ENCODE measurements around the gene SAMM50.

Gene SAMM50

GRCh38 chr22:43975041-43975440 is 19.8 kb downstream of the SAMM50 start:
- Histone ChIP-seq H3K27ac (ENCODE audit: low read depth, low read length) (no peak overlapping the region), H3K9me3 (ENCODE audit: control insufficient read depth, insufficient read depth, low read length) (no peaks in the 10 kb centered on the region), H3K4me1 (ENCODE audit: control insufficient read depth, low read length) (no peaks in the 10 kb centered on the region), H3K9me2 (replicated peaks; ENCODE audit: control insufficient read depth, low read length) (no peaks in the 10 kb centered on the region), H4K20me1 (ENCODE audit: control insufficient read depth, insufficient read depth, low read depth, low read length) (no peaks in the 10 kb centered on the region), H3K27me3 (ENCODE audit: control insufficient read depth, low read length) (no peaks in the 10 kb centered on the region), H3K79me2 (ENCODE audit: control insufficient read depth, low read length) (no peaks in the 10 kb centered on the region), H3K36me3 (ENCODE audit: control insufficient read depth, low read length) (peaks cover 80% of the 10 kb centered on the region), H3F3A (ENCODE audit: control insufficient read depth, insufficient read depth) (no peaks in the 10 kb centered on the region), H3K4me2 (ENCODE audit: low read length) (no peak overlapping the region), H3K4me3 (ENCODE audit: low read length) (no peak overlapping the region)
- no peak for TF ChIP-seq CTCF (IDR thresholded peaks at IDR 0.05; ENCODE audit: low read depth, low read length, poor library complexity, severe bottlenecking)
- TF ChIP-seq EZH2phosphoT487 (IDR thresholded peaks at IDR 0.05; ENCODE audit: borderline replicate concordance, low read length), result no peak

- Histone ChIP-seq H3K4me1 (ENCODE audit: control insufficient read depth, low read length) (no peaks in the 10 kb centered on the region), H3K4me2 (ENCODE audit: low read length) (no peak overlapping the region), H3K9me3 (ENCODE audit: control insufficient read depth, insufficient read depth, low read length) (no peaks in the 10 kb centered on the region), H3F3A (ENCODE audit: control insufficient read depth, insufficient read depth) (no peaks in the 10 kb centered on the region), H3K4me3 (ENCODE audit: low read length) (no peak overlapping the region), H4K20me1 (ENCODE audit: control insufficient read depth, insufficient read depth, low read depth, low read length) (no peaks in the 10 kb centered on the region), H3K27me3 (ENCODE audit: control insufficient read depth, low read length) (no peaks in the 10 kb centered on the region), H3K79me2 (ENCODE audit: control insufficient read depth, low read length) (no peaks in the 10 kb centered on the region), H3K27ac (ENCODE audit: low read depth, low read length) (no peak overlapping the region), H3K36me3 (ENCODE audit: control insufficient read depth, low read length) (peaks cover 81% of the 10 kb centered on the region), H3K9me2 (replicated peaks; ENCODE audit: control insufficient read depth, low read length) (no peaks in the 10 kb centered on the region)
- TF ChIP-seq CTCF (IDR thresholded peaks at IDR 0.05; ENCODE audit: low read depth, low read length, poor library complexity, severe bottlenecking), result no peak
- no peak for TF ChIP-seq EZH2phosphoT487 (IDR thresholded peaks at IDR 0.05; ENCODE audit: borderline replicate concordance, low read length)
These were observed 21.9 kb downstream of the SAMM50 start for GRCh38 chr22:43976861-43977795.

- H4K20me1 ChIP-seq (ENCODE audit: control insufficient read depth, insufficient read depth, low read depth, low read length), result no peaks in the 10 kb centered on the region
- H3K9me3 ChIP-seq (ENCODE audit: control insufficient read depth, insufficient read depth, low read length), result no peaks in the 10 kb centered on the region
- TF ChIP-seq CTCF (IDR thresholded peaks at IDR 0.05; ENCODE audit: low read depth, low read length, poor library complexity, severe bottlenecking), result no peak
- TF ChIP-seq EZH2phosphoT487 (IDR thresholded peaks at IDR 0.05; ENCODE audit: borderline replicate concordance, low read length), result no peak
- H3K27me3 ChIP-seq (ENCODE audit: control insufficient read depth, low read length), result no peaks in the 10 kb centered on the region
- no peak overlapping the region for H3K4me3 ChIP-seq (ENCODE audit: low read length)
- H3K4me1 ChIP-seq (ENCODE audit: control insufficient read depth, low read length), result no peaks in the 10 kb centered on the region
- H3F3A ChIP-seq (ENCODE audit: control insufficient read depth, insufficient read depth), result no peaks in the 10 kb centered on the region
- H3K9me2 ChIP-seq (replicated peaks; ENCODE audit: control insufficient read depth, low read length), result no peaks in the 10 kb centered on the region
- H3K27ac ChIP-seq (ENCODE audit: low read depth, low read length), result no peak overlapping the region
- peaks cover 75% of the 10 kb centered on the region for H3K36me3 ChIP-seq (ENCODE audit: control insufficient read depth, low read length)
- H3K4me2 ChIP-seq (ENCODE audit: low read length), result no peak overlapping the region
- no peaks in the 10 kb centered on the region for H3K79me2 ChIP-seq (ENCODE audit: control insufficient read depth, low read length)
These were observed 23.3 kb downstream of the SAMM50 start for GRCh38 chr22:43978558-43978957.
